Thyroid gland (tissue), 4 donors: ENCODE measurements around the gene TSPAN5. TPM values are rescaled to one million over a fixed set of nuclear protein-coding genes. Genes with fewer than 3 reads are reported as not detected.
A peak's percentile ranks its signal among the peaks of the same experiment; 100 is the strongest.
"Not testable (repeated sequence)": the region's sequence is repeated elsewhere in the genome, so short reads cannot be mapped to it uniquely, and the experiment has no call there.

Experiments
- DNase-seq, 2 donors: peaks; one replicate each; pipeline ENCODE4 v3.0.0-alpha.2; 2019
- H3K27ac ChIP-seq, 3 donors: fragments of 200-600 bp; sonication (generic); 1 replicate in 2 of 3; 2 replicates in 1 of 3; pipeline ENCODE4 v1.5.1; 2016 to 2019; ENCODE audit warnings: mild to moderate bottlenecking in 1 of 3, moderate library complexity in 1 of 3
- H3K27me3 ChIP-seq: fragments of 200-600 bp; sonication (generic); one replicate; pipeline ENCODE4 v1.5.1; 2019
- H3K36me3 ChIP-seq, 2 donors: fragments of 200-600 bp; sonication (generic); one replicate each; pipeline ENCODE4 v1.5.1; 2016 to 2019
- H3K4me1 ChIP-seq, 2 donors: fragments of 200-600 bp; sonication (generic); one replicate each; pipeline ENCODE4 v1.5.1; 2017 to 2019
- H3K4me3 ChIP-seq, 3 donors: fragments of 200-600 bp; sonication (generic); replicated peaks in 1 of 3; 1 replicate in 2 of 3; 2 replicates in 1 of 3; pipeline ENCODE4 v1.5.1; 2016; ENCODE audit warnings: mild to moderate bottlenecking in 1 of 3
- H3K9me3 ChIP-seq: fragments of 200-600 bp; sonication (generic); one replicate; pipeline ENCODE4 v1.5.1; 2017
- CTCF ChIP-seq, 6 experiments: fragments of 200-600 bp in 3 of 6; fragments of 450-650 bp in 3 of 6; sonication (generic) in 3 of 6; IDR thresholded peaks; one replicate each; pipeline ENCODE4 v1.5.1; 2016 to 2019; ENCODE audit warnings: antibody characterized with exemption in 6 of 6, mild to moderate bottlenecking in 2 of 6, inconsistent platforms in 1 of 6, moderate library complexity in 1 of 6
- POLR2A ChIP-seq, 2 donors: fragments of 450-650 bp; IDR thresholded peaks; one replicate each; pipeline ENCODE4 v1.6.1; 2017; ENCODE audit warnings: antibody characterized with exemption in 2 of 2, mild to moderate bottlenecking in 2 of 2, moderate library complexity in 1 of 2
- WGBS, 2 donors: methylation state at CpG; one replicate each; pipeline ENCODE4 v1.1.5; 2017; 5-methylcytosine and 5-hydroxymethylcytosine counted together
- intact Hi-C: fragments of 100-400 bp; cut with DNase I; formaldehyde crosslinking; loops from one replicate; pipeline ENCODE4 v1.15.1; 2023
- total RNA-seq, 4 donors: library from RNA; depleted of rRNA; stranded (reverse); fragments of >200 nt; gene quantifications; one replicate each; pipeline ENCODE4 v1.2.3, GENCODE V29; 2016

The TSPAN5 gene
- total RNA-seq, result 10 to 100 TPM; 26.4 to 48.0 (median 29.1) TPM

DNA sequence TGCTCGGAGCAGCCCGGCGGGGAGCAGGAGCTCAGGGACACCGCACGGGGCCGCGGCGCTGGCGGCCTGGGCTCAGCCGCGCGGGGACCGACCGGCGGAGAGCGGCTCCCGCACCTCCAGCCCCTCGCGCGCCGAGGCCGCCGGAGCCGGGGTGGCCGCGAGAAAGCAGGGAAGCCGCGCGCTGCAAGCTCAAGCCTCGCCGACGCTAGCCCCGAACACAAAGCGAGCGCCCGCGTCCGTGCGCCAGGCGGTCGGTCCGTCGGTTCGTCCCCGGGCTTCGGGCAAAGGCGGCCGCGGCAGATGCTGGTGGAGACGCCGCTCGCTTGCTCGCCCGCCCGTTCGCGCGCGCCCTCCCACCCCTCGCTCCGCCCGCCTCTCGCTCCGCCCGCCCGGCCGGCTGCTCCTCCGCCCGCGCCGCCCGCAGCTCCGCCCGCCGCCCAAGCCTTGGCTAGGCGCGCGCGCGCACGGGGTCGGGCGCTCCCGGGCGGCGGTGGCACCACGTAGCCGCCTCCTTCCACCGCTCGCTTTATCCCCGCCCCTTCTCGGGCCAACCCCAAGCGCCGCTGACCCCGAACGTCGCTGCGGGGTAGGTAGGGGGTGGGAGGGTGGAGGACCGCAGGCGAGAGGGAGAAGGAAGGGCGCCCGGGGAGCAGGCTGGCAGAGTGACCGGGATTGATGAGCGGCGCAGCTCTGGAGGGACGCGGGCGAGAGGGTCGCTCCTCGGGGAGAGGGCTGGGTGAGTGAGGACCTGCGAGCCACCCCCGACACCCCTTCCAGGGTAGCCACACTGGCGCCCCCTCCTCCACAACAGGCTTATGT is at the start of gene TSPAN5:
TSPAN5 (minus strand) TSS at position 325 of the 819 bp plus-strand sequence.
- H3K4me3 ChIP-seq, result peak within 1 kb of the TSS; percentile 13 to 76 (median 71)
- WGBS, 2 donors, result 0% methylated on average over 13 to 47 of the region's 113 CpGs
- H3K9me3 ChIP-seq, result no peaks in the 10 kb centered on the region
- H3K4me1 ChIP-seq, result peaks cover 28 to 39% of the 10 kb centered on the region in 2 donors
- DNase-seq, result peak; percentile 86 to 88
- no peaks in the 10 kb centered on the region for H3K27me3 ChIP-seq
- H3K27ac ChIP-seq, result peak within 1 kb of the TSS; percentile 31 to 75 (median 62)
- intact Hi-C loops, result loop anchor here (10.0 kb wide), 1 partner anchor 184 kb away; no protein-coding TSS in a partner anchor
- no peaks in the 10 kb centered on the region for H3K36me3 ChIP-seq
- no peak for TF ChIP-seq CTCF (IDR thresholded peaks at IDR 0.05)
- TF ChIP-seq POLR2A (IDR thresholded peaks at IDR 0.05), result peak in 1 of 2 donors; percentile 84

DNA sequence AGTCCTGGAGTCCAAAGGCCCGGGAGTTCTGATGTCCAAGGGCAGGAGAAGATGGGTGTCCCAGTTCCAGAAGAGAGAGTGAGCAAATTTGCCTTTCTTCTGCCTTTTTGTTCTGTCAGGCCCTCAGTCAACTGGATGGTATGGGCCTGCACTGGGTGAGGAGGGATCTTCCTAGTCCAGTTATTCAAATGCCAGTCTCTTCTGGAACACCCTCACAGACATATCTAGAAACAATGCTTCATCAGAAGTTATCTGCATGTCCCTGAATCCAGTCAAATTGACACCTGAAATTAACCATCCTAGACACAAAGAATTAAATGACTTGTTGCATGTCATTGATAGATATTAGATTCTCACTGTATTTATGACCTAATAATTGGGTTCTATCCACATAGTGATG is 48.5 kb upstream of the TSPAN5 start:
- no peak for DNase-seq
- Histone ChIP-seq H3K9me3 (no peaks in the 10 kb centered on the region), H3K4me3 (no peak overlapping the region), H3K36me3 (no peaks in the 10 kb centered on the region), H3K4me1 (no peaks in the 10 kb centered on the region), H3K27ac (no peak overlapping the region), H3K27me3 (no peaks in the 10 kb centered on the region)
- TF ChIP-seq CTCF (IDR thresholded peaks at IDR 0.05) (no peak), POLR2A (IDR thresholded peaks at IDR 0.05) (no peak)
- intact Hi-C loops, result no loop called here
- WGBS, 2 donors, result 86 to 100% methylated on average over 1 of the region's 1 CpG

GRCh38 chr4:98706200-98706813 is 47.9 kb upstream of the TSPAN5 start:
- Histone ChIP-seq H3K4me1 (no peaks in the 10 kb centered on the region), H3K36me3 (no peaks in the 10 kb centered on the region), H3K4me3 (no peak overlapping the region), H3K27ac (no peak overlapping the region), H3K27me3 (no peaks in the 10 kb centered on the region), H3K9me3 (no peaks in the 10 kb centered on the region)
- intact Hi-C loops, result no loop called here
- DNase-seq, result no peak
- TF ChIP-seq POLR2A (IDR thresholded peaks at IDR 0.05) (no peak), CTCF (IDR thresholded peaks at IDR 0.05) (no peak)
- WGBS, 2 donors, result 88 to 90% methylated on average over 4 of the region's 4 CpGs

GRCh38 chr4:98705586-98705985 is 47.2 kb upstream of the TSPAN5 start:
- H3K4me3 ChIP-seq, H3K4me1 ChIP-seq, intact Hi-C loops, DNase-seq, H3K9me3 ChIP-seq, H3K27me3 ChIP-seq, H3K27ac ChIP-seq, H3K36me3 ChIP-seq: not testable (repeated sequence)
- 94 to 100% methylated on average over 3 of the region's 3 CpGs for WGBS, 2 donors

DNA sequence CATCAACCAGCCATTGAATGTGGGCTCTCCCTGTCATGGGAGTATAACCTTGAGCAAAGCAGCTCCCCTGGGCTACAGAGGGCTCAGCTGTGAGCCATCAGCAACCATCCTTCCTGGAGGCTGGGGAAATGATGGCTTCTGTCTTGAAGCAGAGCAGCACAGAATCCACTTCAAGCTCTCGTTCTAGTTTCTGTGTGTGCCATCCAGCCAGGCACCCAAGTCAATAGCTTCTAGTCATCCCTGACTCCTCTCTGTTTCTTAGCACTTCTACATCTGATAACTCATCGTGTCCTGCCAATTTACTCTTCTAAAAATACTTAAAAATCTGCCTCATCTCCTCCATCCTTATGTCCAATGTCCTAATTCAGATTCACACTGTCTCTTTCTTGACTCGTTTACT is 42.2 kb upstream of the TSPAN5 start:
- H3K27me3 ChIP-seq, result no peaks in the 10 kb centered on the region
- no peak for TF ChIP-seq CTCF (IDR thresholded peaks at IDR 0.05)
- no peak for TF ChIP-seq POLR2A (IDR thresholded peaks at IDR 0.05)
- H3K27ac ChIP-seq, result no peak overlapping the region
- no peaks in the 10 kb centered on the region for H3K36me3 ChIP-seq
- intact Hi-C loops, result no loop called here
- 85 to 87% methylated on average over 3 of the region's 3 CpGs for WGBS, 2 donors
- H3K4me1 ChIP-seq, result no peaks in the 10 kb centered on the region
- no peak overlapping the region for H3K4me3 ChIP-seq
- no peak for DNase-seq
- H3K9me3 ChIP-seq, result no peaks in the 10 kb centered on the region
